ENCODE results near the gene PPP2R2C.

Gene PPP2R2C

GRCh38 chr4:6278801-6279197, 193.6 kb downstream of the PPP2R2C start:
- no peak for DNase-seq

- DNase-seq = no peak
Observed at GRCh38 chr4:6277935-6278800, 194.2 kb downstream of the PPP2R2C start.

- no peak for DNase-seq
Observed at GRCh38 chr4:6277139-6277802, 195.1 kb downstream of the PPP2R2C start.

- DNase-seq = no peak
Observed at GRCh38 chr4:6275898-6276806, 196.3 kb downstream of the PPP2R2C start.

GRCh38 chr4:6275351-6275750, 197.1 kb downstream of the PPP2R2C start:
- no peak for DNase-seq

- DNase-seq = no peak
Observed at GRCh38 chr4:6273661-6273990, 198.8 kb downstream of the PPP2R2C start.

DNA sequence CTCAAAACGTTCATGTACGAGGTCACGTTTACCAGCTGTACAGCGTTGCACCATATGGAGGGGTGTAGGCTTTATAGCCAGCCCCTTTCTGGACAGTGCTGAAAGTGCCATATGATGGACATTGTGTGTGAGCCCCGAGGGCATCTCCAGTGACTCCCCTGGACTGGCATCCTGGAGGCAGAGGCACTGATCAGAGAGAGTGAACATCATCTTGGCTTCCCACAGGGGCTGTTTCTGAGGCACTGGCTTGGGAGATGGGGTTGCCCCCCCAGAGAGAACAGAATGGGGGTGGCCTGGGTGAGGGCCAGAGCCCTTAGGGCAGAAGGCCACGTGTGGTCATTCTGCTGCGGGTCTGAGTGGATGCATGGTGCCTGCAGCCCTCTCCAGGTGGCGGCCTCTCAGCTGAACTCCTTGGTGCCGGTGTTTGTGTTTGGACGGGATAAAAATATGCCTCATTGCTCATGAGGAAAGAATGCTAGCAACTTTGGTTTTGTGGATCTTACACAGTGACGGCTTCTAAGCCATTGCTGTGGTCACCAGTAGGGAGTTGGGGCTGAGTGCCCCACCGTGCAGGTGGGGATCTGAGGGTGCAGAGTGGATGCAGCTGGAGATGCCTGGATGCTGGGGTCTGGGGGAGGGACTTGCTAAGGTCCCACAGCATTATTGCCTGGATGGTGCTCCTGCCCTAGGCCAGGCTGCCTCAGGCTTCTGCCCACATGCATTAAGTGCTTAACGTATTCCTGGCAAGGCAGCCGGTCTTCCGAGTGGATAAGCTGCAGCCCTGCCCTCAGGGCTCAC, 199.4 kb downstream of the PPP2R2C start:
- DNase-seq = no peak

- DNase-seq = no peak
Observed at GRCh38 chr4:6271701-6272465, 200.5 kb downstream of the PPP2R2C start.

GRCh38 chr4:6271206-6271605, 201.2 kb downstream of the PPP2R2C start:
- no peak for DNase-seq

DNA sequence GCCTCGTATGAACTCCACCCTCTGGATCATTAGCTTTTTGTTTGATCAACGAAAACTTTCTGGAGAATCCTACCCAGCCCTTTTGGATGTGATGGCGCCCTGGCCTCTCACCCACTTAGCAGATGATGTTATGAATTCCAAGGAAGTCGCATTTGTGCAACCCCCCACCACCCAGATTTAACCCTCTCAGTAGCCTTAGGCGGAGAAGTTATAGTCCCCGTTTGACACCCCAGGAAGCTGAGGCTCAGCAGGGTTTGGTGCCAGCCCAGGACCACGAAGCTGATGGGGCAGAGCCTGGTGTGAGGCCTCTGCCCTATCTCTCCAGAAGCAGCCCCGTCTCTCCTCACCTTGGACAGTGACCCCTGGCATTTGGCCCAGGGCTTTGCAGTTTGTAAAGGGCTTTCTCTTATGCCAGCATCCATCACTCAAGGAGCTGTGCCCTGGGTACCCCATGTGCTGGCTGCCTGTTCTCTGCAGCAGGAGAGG, 201.7 kb downstream of the PPP2R2C start:
- no peak for DNase-seq

All from CD4-positive, alpha-beta T cell treated with Interferon alpha-2 for 1 hour (primary cell).